ENCODE measurements around the gene KLC1. TPM values are rescaled to one million over a fixed set of nuclear protein-coding genes. Genes with fewer than 3 reads are reported as not detected.

The KLC1 gene
- 166 TPM for polyA plus RNA-seq (2013, experiment 1 of 2)
- polyA plus RNA-seq (2013, experiment 2 of 2), result 150 TPM

GRCh38 chr14:103628684-103629502, at the start of gene KLC1:
TSS of gene KLC1 (plus strand) at chr14:103629211. CDS start at chr14:103654565, 25,354 bp downstream.
- peak within 1 kb of the TSS; percentile 89 for H3K4me3 ChIP-seq (ENCODE audit: extremely low read depth, insufficient read depth, low read length, poor library complexity, severe bottlenecking)
- WGBS, 2 experiments (ENCODE audit: insufficient coverage in 2 of 2), result 2% methylated on average over 68 to 90 of the region's 97 CpGs
- peaks cover 34% of the 10 kb centered on the region for H3K4me1 ChIP-seq (ENCODE audit: control insufficient read depth, insufficient read depth, low read length, poor library complexity, severe bottlenecking)
- H3K9me3 ChIP-seq (ENCODE audit: control insufficient read depth, low read length), result no peaks in the 10 kb centered on the region
- H3K27ac ChIP-seq (ENCODE audit: low read depth, low read length, severe bottlenecking), result peak within 1 kb of the TSS; percentile 95
- H3K36me3 ChIP-seq (ENCODE audit: control insufficient read depth, insufficient read depth, low read length), result peaks cover 22% of the 10 kb centered on the region

GRCh38 chr14:103581206-103581605, 47.8 kb upstream of the KLC1 start:
- Histone ChIP-seq H3K4me1 (ENCODE audit: control insufficient read depth, insufficient read depth, low read length, poor library complexity, severe bottlenecking) (peaks cover 10% of the 10 kb centered on the region), H3K4me3 (ENCODE audit: extremely low read depth, insufficient read depth, low read length, poor library complexity, severe bottlenecking) (no peak overlapping the region), H3K9me3 (ENCODE audit: control insufficient read depth, low read length) (no peaks in the 10 kb centered on the region), H3K27ac (ENCODE audit: low read depth, low read length, severe bottlenecking) (no peak overlapping the region), H3K36me3 (ENCODE audit: control insufficient read depth, insufficient read depth, low read length) (peaks cover 55% of the 10 kb centered on the region)
- 98% methylated on average over 9 to 10 of the region's 11 CpGs for WGBS, 2 experiments (ENCODE audit: insufficient coverage in 2 of 2)

GRCh38 chr14:103581954-103582703, 46.9 kb upstream of the KLC1 start:
- H3K36me3 ChIP-seq (ENCODE audit: control insufficient read depth, insufficient read depth, low read length), result peaks cover 52% of the 10 kb centered on the region

GRCh38 chr14:103584326-103584915, 44.6 kb upstream of the KLC1 start:
- no peak overlapping the region for H3K27ac ChIP-seq (ENCODE audit: low read depth, low read length, severe bottlenecking)
- H3K4me3 ChIP-seq (ENCODE audit: extremely low read depth, insufficient read depth, low read length, poor library complexity, severe bottlenecking), result no peak overlapping the region
- 93 to 96% methylated on average over 7 to 8 of the region's 11 CpGs for WGBS, 2 experiments (ENCODE audit: insufficient coverage in 2 of 2)
- no peaks in the 10 kb centered on the region for H3K4me1 ChIP-seq (ENCODE audit: control insufficient read depth, insufficient read depth, low read length, poor library complexity, severe bottlenecking)
- no peaks in the 10 kb centered on the region for H3K9me3 ChIP-seq (ENCODE audit: control insufficient read depth, low read length)
- peaks cover 46% of the 10 kb centered on the region for H3K36me3 ChIP-seq (ENCODE audit: control insufficient read depth, insufficient read depth, low read length)

More at GRCh38 chr14:103581954-103582703, 46.9 kb upstream of the KLC1 start:
- H3K9me3 ChIP-seq (ENCODE audit: control insufficient read depth, low read length), result no peaks in the 10 kb centered on the region
- H3K4me3 ChIP-seq (ENCODE audit: extremely low read depth, insufficient read depth, low read length, poor library complexity, severe bottlenecking), result no peak overlapping the region
- WGBS, 2 experiments (ENCODE audit: insufficient coverage in 2 of 2), result 97 to 98% methylated on average over 26 of the region's 26 CpGs
- H3K27ac ChIP-seq (ENCODE audit: low read depth, low read length, severe bottlenecking), result no peak overlapping the region
- peaks cover 1% of the 10 kb centered on the region for H3K4me1 ChIP-seq (ENCODE audit: control insufficient read depth, insufficient read depth, low read length, poor library complexity, severe bottlenecking)

- H3K27ac ChIP-seq (ENCODE audit: low read depth, low read length, severe bottlenecking), result no peak overlapping the region
- WGBS, 2 experiments (ENCODE audit: insufficient coverage in 2 of 2), result 98% methylated on average over 4 to 5 of the region's 6 CpGs
- no peaks in the 10 kb centered on the region for H3K9me3 ChIP-seq (ENCODE audit: control insufficient read depth, low read length)
- H3K36me3 ChIP-seq (ENCODE audit: control insufficient read depth, insufficient read depth, low read length), result peaks cover 27% of the 10 kb centered on the region
- H3K4me3 ChIP-seq (ENCODE audit: extremely low read depth, insufficient read depth, low read length, poor library complexity, severe bottlenecking), result no peak overlapping the region
- peaks cover 43% of the 10 kb centered on the region for H3K4me1 ChIP-seq (ENCODE audit: control insufficient read depth, insufficient read depth, low read length, poor library complexity, severe bottlenecking)
These were observed 35.4 kb upstream of the KLC1 start for GRCh38 chr14:103593577-103593976.

GRCh38 chr14:103594265-103594664, 34.7 kb upstream of the KLC1 start:
- Histone ChIP-seq H3K9me3 (ENCODE audit: control insufficient read depth, low read length) (no peaks in the 10 kb centered on the region), H3K4me3 (ENCODE audit: extremely low read depth, insufficient read depth, low read length, poor library complexity, severe bottlenecking) (no peak overlapping the region), H3K36me3 (ENCODE audit: control insufficient read depth, insufficient read depth, low read length) (peaks cover 20% of the 10 kb centered on the region), H3K27ac (ENCODE audit: low read depth, low read length, severe bottlenecking) (peak overlapping the region; percentile 81), H3K4me1 (ENCODE audit: control insufficient read depth, insufficient read depth, low read length, poor library complexity, severe bottlenecking) (peaks cover 43% of the 10 kb centered on the region)
- 43 to 57% methylated on average over 8 of the region's 11 CpGs for WGBS, 2 experiments (ENCODE audit: insufficient coverage in 2 of 2)

GRCh38 chr14:103597623-103598377, 31.2 kb upstream of the KLC1 start:
- Histone ChIP-seq H3K9me3 (ENCODE audit: control insufficient read depth, low read length) (no peaks in the 10 kb centered on the region), H3K36me3 (ENCODE audit: control insufficient read depth, insufficient read depth, low read length) (no peaks in the 10 kb centered on the region), H3K4me3 (ENCODE audit: extremely low read depth, insufficient read depth, low read length, poor library complexity, severe bottlenecking) (no peak overlapping the region), H3K27ac (ENCODE audit: low read depth, low read length, severe bottlenecking) (no peak overlapping the region), H3K4me1 (ENCODE audit: control insufficient read depth, insufficient read depth, low read length, poor library complexity, severe bottlenecking) (peaks cover 33% of the 10 kb centered on the region)
- 74 to 89% methylated on average over 4 to 6 of the region's 10 CpGs for WGBS, 2 experiments (ENCODE audit: insufficient coverage in 2 of 2)

- Histone ChIP-seq H3K9me3 (ENCODE audit: control insufficient read depth, low read length) (no peaks in the 10 kb centered on the region), H3K4me1 (ENCODE audit: control insufficient read depth, insufficient read depth, low read length, poor library complexity, severe bottlenecking) (peaks cover 9% of the 10 kb centered on the region), H3K36me3 (ENCODE audit: control insufficient read depth, insufficient read depth, low read length) (no peaks in the 10 kb centered on the region), H3K4me3 (ENCODE audit: extremely low read depth, insufficient read depth, low read length, poor library complexity, severe bottlenecking) (no peak overlapping the region), H3K27ac (ENCODE audit: low read depth, low read length, severe bottlenecking) (no peak overlapping the region)
- 100% methylated on average over 1 to 2 of the region's 5 CpGs for WGBS, 2 experiments (ENCODE audit: insufficient coverage in 2 of 2)
These were observed 28.5 kb upstream of the KLC1 start for GRCh38 chr14:103600503-103600902.

- Histone ChIP-seq H3K4me3 (ENCODE audit: extremely low read depth, insufficient read depth, low read length, poor library complexity, severe bottlenecking) (no peak overlapping the region), H3K4me1 (ENCODE audit: control insufficient read depth, insufficient read depth, low read length, poor library complexity, severe bottlenecking) (peaks cover 7% of the 10 kb centered on the region), H3K36me3 (ENCODE audit: control insufficient read depth, insufficient read depth, low read length) (no peaks in the 10 kb centered on the region), H3K9me3 (ENCODE audit: control insufficient read depth, low read length) (no peaks in the 10 kb centered on the region), H3K27ac (ENCODE audit: low read depth, low read length, severe bottlenecking) (no peak overlapping the region)
- 86 to 94% methylated on average over 4 to 5 of the region's 5 CpGs for WGBS, 2 experiments (ENCODE audit: insufficient coverage in 2 of 2)
These were observed 24.4 kb upstream of the KLC1 start for GRCh38 chr14:103604620-103605019.

Data from mesodermal cell (in vitro differentiated cells).